Endothelial cell (in vitro differentiated cells): ENCODE data around the gene TWNK. TPM values are rescaled to one million over a fixed set of nuclear protein-coding genes. Genes with fewer than 3 reads are reported as not detected.

Experiments
- DNase-seq: peaks from one replicate; pipeline ENCODE4 v3.0.0; 2021; ENCODE audit warnings: low spot score
- H3K27ac Mint-ChIP-seq: one replicate; pipeline ENCODE4 v1.8.0; 2021; ENCODE audit warnings: mixed read lengths, inconsistent platforms; ENCODE audit not compliant: unreplicated experiment
- H3K27me3 Mint-ChIP-seq: one replicate; pipeline ENCODE4 v1.8.0; 2021; ENCODE audit warnings: mild to moderate bottlenecking, moderate library complexity, mixed read lengths, inconsistent platforms; ENCODE audit not compliant: unreplicated experiment
- H3K36me3 Mint-ChIP-seq: one replicate; pipeline ENCODE4 v1.8.0; 2021; ENCODE audit warnings: mild to moderate bottlenecking, low read depth, mixed read lengths, inconsistent platforms; ENCODE audit not compliant: unreplicated experiment
- H3K4me1 Mint-ChIP-seq: one replicate; pipeline ENCODE4 v1.8.0; 2021; ENCODE audit warnings: mild to moderate bottlenecking, mixed read lengths, inconsistent platforms; ENCODE audit not compliant: unreplicated experiment
- H3K4me3 Mint-ChIP-seq: one replicate; pipeline ENCODE4 v1.8.0; 2021; ENCODE audit warnings: mild to moderate bottlenecking, mixed read lengths, inconsistent platforms; ENCODE audit not compliant: unreplicated experiment
- H3K9me3 Mint-ChIP-seq: one replicate; pipeline ENCODE4 v1.8.0; 2021; ENCODE audit warnings: mixed read lengths, inconsistent platforms; ENCODE audit not compliant: unreplicated experiment
- CTCF ChIP-seq: fragments of 200-600 bp; sonication (generic); IDR thresholded peaks from one replicate; pipeline ENCODE4 v1.5.0; 2021; ENCODE audit warnings: antibody characterized with exemption; ENCODE audit not compliant: unreplicated experiment
- total RNA-seq: library from RNA; stranded (reverse); fragmentation: NEBNext Ultra II Directional; extraction: Animal tissue kit (Norgen Biotek cat#: 25700); gene quantifications from one replicate; pipeline ENCODE4 v1.2.1, GENCODE V29; 2021; ENCODE audit not compliant: unreplicated experiment

Gene TWNK
- total RNA-seq, 1 donor from 2014 or later, result 10.5 TPM

GRCh38 chr10:101015582-101015973, 28.2 kb downstream of the TWNK start:
- no peak overlapping the region for H3K27ac Mint-ChIP-seq

GRCh38 chr10:101016814-101017213, 29.5 kb downstream of the TWNK start:
- H3K27ac Mint-ChIP-seq, result no peak overlapping the region
- no peak overlapping the region for H3K4me3 Mint-ChIP-seq
- H3K9me3 Mint-ChIP-seq, result no peaks in the 10 kb centered on the region
- no peak for TF ChIP-seq CTCF
- peaks cover 18% of the 10 kb centered on the region for H3K4me1 Mint-ChIP-seq
- no peak for DNase-seq
- H3K27me3 Mint-ChIP-seq, result peaks cover 23% of the 10 kb centered on the region
- no peaks in the 10 kb centered on the region for H3K36me3 Mint-ChIP-seq

More at GRCh38 chr10:101015582-101015973, 28.2 kb downstream of the TWNK start:
- peaks cover 18% of the 10 kb centered on the region for H3K4me1 Mint-ChIP-seq
- no peak for DNase-seq
- no peak for TF ChIP-seq CTCF
- no peaks in the 10 kb centered on the region for H3K9me3 Mint-ChIP-seq
- no peaks in the 10 kb centered on the region for H3K36me3 Mint-ChIP-seq
- no peak overlapping the region for H3K4me3 Mint-ChIP-seq
- peaks cover 22% of the 10 kb centered on the region for H3K27me3 Mint-ChIP-seq

GRCh38 chr10:101018118-101018599, 30.8 kb downstream of the TWNK start:
- Mint-ChIP-seq H3K4me3 (peak overlapping the region; percentile 25), H3K27ac (no peak overlapping the region), H3K9me3 (no peaks in the 10 kb centered on the region), H3K4me1 (peaks cover 14% of the 10 kb centered on the region), H3K36me3 (no peaks in the 10 kb centered on the region), H3K27me3 (peaks cover 23% of the 10 kb centered on the region)
- TF ChIP-seq CTCF, result no peak
- DNase-seq, result peak; percentile 25

GRCh38 chr10:101018600-101019439, 31.5 kb downstream of the TWNK start:
- H3K4me3 Mint-ChIP-seq, result peak overlapping the region; percentile 25
- no peaks in the 10 kb centered on the region for H3K9me3 Mint-ChIP-seq
- H3K4me1 Mint-ChIP-seq, result peaks cover 10% of the 10 kb centered on the region
- peaks cover 23% of the 10 kb centered on the region for H3K27me3 Mint-ChIP-seq
- H3K36me3 Mint-ChIP-seq, result no peaks in the 10 kb centered on the region
- no peak overlapping the region for H3K27ac Mint-ChIP-seq
- peak; percentile 98 for DNase-seq
- TF ChIP-seq CTCF, result peak; percentile 66

- no peak for TF ChIP-seq CTCF
- H3K27me3 Mint-ChIP-seq, result peaks cover 19% of the 10 kb centered on the region
- no peaks in the 10 kb centered on the region for H3K9me3 Mint-ChIP-seq
- H3K36me3 Mint-ChIP-seq, result no peaks in the 10 kb centered on the region
- peaks cover 8% of the 10 kb centered on the region for H3K4me1 Mint-ChIP-seq
- no peak overlapping the region for H3K27ac Mint-ChIP-seq
- no peak for DNase-seq
- no peak overlapping the region for H3K4me3 Mint-ChIP-seq
These were observed 32.0 kb downstream of the TWNK start for GRCh38 chr10:101019440-101019703.
